ENCODE results near the gene PPP1R13B.

DNA sequence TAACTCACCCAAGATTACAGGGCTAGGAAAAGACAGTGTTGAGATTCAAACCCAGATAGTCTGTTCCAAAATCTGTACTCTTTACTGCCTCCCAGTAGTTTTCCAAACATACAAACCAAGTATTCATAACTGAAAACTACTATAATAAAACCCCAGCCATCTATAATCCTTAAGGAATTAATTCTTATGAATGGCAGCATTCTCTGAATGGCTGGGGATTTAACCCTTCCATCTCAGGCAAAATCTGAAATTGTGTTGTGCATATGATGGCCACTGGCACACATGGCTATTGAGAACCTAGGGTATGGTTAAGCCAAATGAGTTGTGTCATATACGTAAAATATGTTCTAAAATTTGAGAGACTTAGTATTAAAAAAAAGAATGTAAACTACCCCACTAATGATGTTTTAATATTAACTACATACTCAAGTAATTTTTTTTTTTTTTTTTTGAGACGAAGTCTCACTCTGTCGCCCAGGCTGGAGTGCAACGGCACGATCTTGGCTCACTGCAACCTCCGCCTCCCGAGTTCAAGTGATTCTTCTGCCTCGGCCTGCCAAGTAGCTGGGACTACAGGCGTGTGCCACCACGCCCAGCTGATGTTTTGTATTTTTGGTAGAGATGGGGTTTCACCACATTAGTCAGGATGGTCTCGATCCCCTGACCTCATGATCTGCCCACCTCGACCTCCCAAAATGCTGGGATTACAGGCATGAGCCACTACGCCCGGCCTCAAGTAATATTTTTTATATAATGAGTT is 16.7 kb downstream of the PPP1R13B start:
- TF ChIP-seq GATA2 (IDR thresholded peaks at IDR 0.05; ENCODE audit: low read depth, low read length) (no peak), GATA3 (IDR thresholded peaks at IDR 0.05; ENCODE audit: low read depth, low read length) (no peak)

Measured in SH-SY5Y (cell line).